Bone marrow (tissue), 2 donors: Measurements from ENCODE around the gene GPHN.
A peak's percentile ranks its signal among the peaks of the same experiment; 100 is the strongest.
"Not testable (repeated sequence)": the region's sequence is repeated elsewhere in the genome, so short reads cannot be mapped to it uniquely, and the experiment has no call there.

Source experiments
- DNase-seq, 2 donors: peaks; one replicate each; lab custom pipeline; 2025; lab: John Stamatoyannopoulos, UW

Gene GPHN

DNA sequence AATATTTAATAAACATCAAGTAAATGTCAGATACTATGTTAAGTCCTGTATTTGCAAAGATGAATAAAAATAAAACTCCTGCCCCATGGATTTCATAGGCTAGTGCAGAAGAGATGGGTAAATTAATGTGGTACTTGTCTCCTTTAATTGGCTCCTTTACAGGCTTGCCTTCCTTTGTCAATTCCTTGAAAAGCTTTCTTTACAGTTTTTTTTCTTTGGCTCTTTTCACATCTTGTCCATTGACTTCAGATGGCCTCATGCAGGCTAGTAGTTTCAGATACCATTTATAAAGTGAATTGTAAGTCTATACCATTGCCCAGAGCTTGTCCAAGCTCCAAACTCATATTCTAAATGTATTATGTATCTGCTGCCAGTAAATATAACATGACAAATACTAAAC is 552.6 kb downstream of the GPHN start:
- DNase-seq: no peak

GRCh38 chr14:67067070-67067814 is 559.3 kb downstream of the GPHN start:
- DNase-seq: not testable (repeated sequence)

DNA sequence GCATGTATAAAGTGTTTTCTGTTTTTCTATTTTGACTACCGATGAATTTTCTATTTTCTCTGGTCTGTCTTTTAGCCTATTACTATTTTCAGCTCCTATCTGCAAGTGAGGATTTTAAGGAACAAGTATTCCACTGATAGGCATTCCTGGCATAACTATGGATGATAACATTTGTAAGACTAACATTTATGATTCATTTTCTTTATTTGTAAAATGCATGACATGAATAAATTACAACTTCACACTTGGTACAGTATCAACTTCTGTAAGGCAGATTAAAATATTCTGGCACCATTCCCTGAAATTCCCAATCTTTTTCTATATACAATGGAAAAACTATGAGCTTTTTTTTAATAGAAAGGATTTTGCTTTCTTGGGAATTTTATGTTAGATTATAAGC is 560.3 kb downstream of the GPHN start:
- DNase-seq: no peak

DNA sequence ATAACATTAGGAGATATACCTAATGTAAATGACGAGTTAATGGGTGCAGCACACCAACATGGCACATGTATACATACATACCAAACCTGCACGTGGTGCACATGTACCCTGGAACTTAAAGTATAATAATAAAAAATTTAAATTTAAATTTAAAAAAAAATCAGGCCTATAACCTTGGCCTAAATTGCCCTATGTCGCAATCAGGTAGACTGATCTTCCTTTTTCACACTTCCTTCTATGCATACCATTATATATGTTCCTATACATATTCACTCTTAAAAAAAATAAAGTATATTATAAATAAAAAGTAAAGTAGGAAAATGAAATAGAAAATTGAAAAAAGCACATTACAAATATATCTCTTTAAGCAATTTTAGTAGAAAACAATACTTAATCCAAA is 563.6 kb downstream of the GPHN start:
- DNase-seq: no peak

DNA sequence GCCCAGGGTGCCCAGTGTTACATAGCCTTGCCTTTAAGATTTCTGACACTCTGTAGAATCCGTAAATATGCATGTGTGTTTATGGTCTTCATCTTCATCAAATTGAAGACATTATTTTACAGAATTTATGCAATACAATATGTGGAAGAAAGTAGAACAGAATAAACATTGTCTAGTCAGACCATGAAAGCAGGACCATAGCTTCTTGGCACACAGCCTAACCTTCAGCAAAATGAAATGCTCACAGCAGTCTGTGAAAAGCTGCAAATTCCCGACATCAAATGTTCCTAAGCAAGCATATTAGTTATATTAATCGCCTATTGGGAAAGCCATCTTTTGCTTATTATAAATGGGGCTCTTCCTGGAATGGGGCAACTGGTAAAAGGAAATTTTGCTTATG is 570.0 kb downstream of the GPHN start:
- no peak for DNase-seq

DNA sequence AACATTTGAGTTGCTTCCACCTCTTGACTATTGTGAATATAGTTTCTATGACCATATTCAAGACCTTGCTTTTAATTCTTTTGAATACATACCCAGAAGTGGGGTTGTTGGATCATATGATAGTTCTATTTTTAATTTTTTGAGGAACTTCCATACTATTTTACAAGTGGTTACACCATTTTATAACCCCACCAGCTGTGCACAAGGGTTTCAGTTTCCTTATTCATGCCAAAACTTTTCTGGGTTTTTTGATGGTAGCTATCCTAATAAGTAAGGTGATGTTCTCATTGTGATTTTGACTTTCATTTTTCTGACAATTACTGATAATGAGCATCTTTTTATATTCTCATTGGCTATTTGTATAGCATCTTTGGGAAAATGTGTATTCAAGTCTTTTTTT is 571.9 kb downstream of the GPHN start:
- no peak for DNase-seq

DNA sequence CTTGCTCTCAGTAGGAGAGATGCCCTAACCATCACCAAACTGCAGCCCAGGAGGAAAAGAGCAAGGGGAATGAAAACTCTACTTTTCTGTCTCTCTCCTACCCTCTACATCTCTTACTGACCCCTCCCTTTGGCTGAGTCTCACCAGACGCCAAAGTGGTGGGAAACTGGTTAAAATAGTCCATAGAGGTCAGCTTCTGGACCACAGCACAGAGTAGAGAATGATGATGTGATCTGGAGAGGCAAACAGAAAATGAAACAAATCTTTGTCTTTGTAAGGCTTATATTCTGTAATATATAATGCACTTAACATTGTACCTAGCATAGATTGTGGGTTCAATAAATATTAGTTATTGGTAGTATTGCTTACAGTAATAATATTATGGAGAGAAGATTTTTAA is 600.3 kb downstream of the GPHN start:
- no peak for DNase-seq

- DNase-seq: no peak
These were observed 603.1 kb downstream of the GPHN start for GRCh38 chr14:67111022-67111421.

DNA sequence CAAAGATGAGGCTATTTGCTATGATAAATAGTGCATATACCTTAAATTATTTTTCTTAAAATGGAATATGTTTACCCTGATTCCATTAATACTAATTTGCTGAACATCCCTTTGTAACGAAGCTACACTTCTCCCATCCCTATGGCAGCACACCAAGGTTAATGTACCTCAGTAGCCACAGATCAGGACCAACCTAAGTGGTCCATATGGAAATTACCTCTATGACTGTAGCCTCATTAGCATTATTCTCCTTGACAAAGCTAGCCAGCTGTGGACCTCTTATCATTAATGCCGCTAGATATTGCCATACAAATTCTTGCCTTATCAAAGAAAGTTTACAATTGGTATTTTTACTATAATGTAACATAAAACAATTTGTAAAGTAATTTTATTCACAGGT is 604.4 kb downstream of the GPHN start:
- no peak for DNase-seq

DNA sequence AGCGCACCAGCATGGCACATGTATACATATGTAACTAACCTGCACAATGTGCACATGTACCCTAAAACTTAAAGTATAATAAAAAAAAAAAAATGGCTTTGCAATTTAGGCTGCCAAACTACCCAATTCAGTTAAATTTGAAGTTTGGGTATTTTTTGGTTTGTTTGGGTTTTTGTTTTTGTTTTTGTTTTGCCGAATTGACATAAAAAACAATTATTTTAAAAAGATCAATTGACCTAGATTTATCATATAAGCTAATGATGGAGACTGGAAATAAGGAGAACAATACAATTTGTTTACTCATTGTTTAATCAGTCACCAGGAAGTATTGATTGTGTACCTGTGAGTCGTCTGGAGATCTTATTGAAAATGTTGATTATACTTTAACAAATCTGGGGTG is 619.2 kb downstream of the GPHN start:
- no peak for DNase-seq

GRCh38 chr14:67129768-67130167 is 621.8 kb downstream of the GPHN start:
- no peak for DNase-seq

DNA sequence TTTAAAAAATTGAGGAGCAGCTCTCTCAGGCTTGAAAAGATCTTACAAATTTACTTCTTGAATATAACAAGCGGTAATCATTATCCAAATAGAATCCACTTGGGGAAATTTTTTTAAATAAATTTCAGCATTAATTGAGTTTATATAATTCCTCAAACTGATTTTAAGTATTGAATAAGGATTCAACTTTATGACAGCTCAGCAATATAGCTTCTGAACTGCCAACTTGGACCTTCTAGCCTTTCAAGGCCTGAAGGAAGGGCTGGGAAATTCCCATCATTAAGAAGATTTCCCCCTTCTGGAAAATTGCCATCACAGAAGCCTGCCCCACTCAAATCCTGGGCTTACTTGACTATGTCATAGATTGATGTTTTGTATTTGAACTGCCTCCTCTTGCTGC is 623.7 kb downstream of the GPHN start:
- DNase-seq: no peak

GRCh38 chr14:67133144-67133543 is 625.2 kb downstream of the GPHN start:
- no peak for DNase-seq

DNA sequence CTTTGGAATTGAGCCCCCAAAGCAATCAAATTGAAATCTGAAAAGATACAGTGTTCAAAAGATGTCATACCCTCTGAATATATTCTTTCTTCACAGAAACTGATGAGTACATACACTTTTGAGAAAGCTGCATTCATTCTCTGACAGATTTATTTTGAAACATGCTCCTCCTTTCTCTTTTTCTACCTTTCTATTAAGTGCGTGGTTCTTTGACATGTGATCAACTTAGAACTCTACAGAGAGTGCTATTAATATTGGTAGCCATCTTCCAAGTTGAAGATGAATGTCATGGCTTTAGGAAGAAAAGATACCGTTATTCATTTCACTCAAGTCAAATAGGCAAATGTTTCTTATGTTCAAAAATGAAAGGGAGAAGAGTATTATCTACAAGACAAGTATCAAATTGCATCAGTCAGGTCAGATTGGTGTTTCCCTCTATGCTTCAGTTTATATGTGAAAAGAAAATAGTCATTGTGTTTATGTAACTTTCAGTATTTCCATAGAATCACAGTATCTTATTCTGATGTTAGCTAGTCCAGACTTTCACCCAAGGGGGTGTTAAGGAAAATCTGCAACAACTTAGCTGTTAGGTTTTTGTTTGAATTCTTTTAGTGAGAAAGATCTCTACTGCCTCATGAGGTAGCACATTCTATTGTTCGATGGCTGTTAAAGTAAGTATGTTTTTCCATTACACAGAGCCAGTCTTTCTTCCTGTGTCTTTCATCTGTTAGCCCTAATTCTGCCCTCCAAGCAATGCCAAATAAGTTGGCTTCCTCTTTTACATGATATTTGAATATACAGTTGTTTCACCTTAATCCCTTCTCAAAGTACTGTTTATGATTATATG is 625.9 kb downstream of the GPHN start:
- no peak for DNase-seq

GRCh38 chr14:67137744-67138371 is 629.9 kb downstream of the GPHN start:
- DNase-seq: no peak

GRCh38 chr14:67140556-67140955 is 632.6 kb downstream of the GPHN start:
- no peak for DNase-seq

- no peak for DNase-seq
These were observed 633.4 kb downstream of the GPHN start for GRCh38 chr14:67141146-67141900.

GRCh38 chr14:67151082-67151666 is 643.2 kb downstream of the GPHN start:
- DNase-seq: no peak

GRCh38 chr14:67158566-67158965 is 650.6 kb downstream of the GPHN start:
- no peak for DNase-seq

DNA sequence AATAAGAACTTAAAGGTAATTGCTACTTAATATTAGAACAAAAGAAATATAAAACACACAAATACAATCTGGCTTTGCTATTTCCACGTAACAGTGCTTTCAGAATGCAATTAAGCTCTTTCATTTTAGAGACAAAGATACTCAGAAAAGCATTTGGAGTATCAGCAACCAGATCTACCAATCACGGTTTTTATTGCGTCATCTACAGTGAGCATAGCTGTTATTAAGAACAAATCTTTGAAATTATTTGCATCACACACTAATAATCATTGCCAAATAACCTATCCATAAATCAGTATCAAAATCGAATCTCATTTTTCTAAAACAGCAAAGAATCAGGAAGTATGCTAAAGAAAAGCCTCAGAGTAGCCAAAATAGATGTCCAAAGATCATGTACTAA is 654.4 kb downstream of the GPHN start:
- DNase-seq: no peak

GRCh38 chr14:67166450-67166853 is 658.5 kb downstream of the GPHN start:
- DNase-seq: peak in 1 of 2 donors; percentile 13
